ENCODE measurements around the gene ZNF654. TPM values are rescaled to one million over a fixed set of nuclear protein-coding genes. Genes with fewer than 3 reads are reported as not detected.

The ZNF654 gene
- total RNA-seq, 1 donor from 2014 or later, result 14.7 TPM

GRCh38 chr3:88057630-88058305, 1.3 kb upstream of the ZNF654 start:
- intact Hi-C loops (cut with DNase I), result loop anchor here (2.0 kb wide), 2 partner anchors 47 to 91 kb away; partner anchors contain the start of gene C3orf38
- DNase-seq (ENCODE audit: low spot score), result no peak

GRCh38 chr3:88058306-88058580, 812 bp upstream of the ZNF654 start:
- DNase-seq (ENCODE audit: low spot score), result no peak
- intact Hi-C loops (cut with DNase I), result loop anchor here (2.0 kb wide), 2 partner anchors 47 to 91 kb away; partner anchors contain the start of gene C3orf38

DNA sequence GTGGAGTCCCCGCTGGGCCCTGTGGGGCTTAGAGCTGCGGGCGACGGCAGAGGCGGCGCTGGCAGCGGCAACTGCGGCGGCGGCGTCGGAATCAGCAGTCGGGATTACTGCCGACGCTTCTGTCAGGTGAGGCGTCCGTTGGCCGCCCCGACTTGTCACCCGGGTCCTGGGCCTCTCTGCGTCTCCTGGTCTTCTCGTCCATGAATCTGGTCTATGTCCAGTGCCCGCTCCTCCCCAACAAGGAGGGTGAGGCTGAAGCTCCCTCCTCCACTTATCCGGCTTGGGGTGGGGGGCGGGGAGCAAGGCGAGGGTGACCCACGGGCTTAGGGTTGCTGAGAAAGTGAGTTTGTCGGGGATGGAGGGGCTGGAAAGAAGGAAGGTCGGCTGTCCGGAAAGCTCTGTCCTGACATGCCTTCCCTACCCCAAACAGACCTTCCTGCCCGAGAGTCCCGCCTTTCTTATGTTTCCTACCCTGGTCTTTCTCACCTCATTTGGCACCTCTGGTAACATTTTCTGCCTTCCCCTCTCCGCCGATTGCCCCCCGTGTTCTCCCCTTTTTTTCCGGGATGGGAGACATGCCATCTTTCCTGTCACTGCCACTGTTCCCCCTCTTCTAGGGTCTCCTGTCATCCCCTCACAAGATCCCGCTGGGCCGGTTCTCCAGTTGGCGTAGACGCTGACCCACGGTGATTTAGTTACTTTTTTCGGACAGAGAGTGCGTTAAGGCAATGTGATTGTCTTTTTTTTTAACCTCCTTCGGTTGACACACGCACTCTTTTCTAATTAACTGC, 520 bp downstream of the ZNF654 start:
- DNase-seq (ENCODE audit: low spot score), result no peak
- intact Hi-C loops (cut with DNase I), result loop anchor here (2.0 kb wide), 2 partner anchors 45 to 89 kb away; partner anchors contain the start of gene C3orf38

DNA sequence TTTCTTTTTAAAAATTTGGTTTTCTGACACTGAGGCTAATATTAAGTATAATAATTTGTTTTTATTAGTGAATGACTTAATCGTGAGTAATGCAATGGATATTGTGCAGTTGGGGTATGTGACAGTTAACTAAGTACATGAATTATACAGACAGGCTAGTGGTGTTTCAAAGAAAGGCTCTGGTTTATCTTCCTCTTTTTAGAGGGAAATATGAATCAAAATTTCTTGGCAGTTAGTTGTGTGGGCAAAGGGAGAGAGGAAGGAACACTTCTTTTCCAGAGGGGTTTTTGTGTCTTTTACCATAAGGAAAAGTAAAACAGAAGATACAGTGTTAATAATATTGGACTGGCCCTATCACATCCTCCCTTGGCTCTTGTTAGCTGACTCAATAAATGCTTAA, 2.7 kb downstream of the ZNF654 start:
- intact Hi-C loops (cut with DNase I), result no loop called here
- DNase-seq (ENCODE audit: low spot score), result no peak

GRCh38 chr3:88075072-88075471, 16.0 kb downstream of the ZNF654 start:
- no peak for DNase-seq (ENCODE audit: low spot score)
- intact Hi-C loops (cut with DNase I), result no loop called here

DNA sequence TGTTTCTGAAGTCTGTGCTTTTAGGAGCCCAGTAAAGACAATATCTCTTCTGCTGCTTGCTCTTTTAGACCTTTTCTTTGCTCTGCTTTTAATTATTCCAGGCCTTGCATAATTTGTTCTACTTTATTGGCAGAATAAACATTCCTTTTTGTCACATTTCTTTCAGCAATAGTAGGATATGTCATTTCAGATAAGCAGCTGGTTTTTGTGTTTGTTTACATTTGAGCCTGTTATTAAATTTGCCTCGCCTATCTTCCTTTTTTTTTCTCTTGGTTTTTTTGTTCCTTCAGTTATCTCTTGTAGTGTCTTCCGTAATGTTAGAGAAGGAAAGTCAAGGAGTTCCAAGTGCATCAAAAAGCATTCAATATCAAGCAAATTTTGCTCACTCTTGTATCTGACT, 16.4 kb downstream of the ZNF654 start:
- no peak for DNase-seq (ENCODE audit: low spot score)

DNA sequence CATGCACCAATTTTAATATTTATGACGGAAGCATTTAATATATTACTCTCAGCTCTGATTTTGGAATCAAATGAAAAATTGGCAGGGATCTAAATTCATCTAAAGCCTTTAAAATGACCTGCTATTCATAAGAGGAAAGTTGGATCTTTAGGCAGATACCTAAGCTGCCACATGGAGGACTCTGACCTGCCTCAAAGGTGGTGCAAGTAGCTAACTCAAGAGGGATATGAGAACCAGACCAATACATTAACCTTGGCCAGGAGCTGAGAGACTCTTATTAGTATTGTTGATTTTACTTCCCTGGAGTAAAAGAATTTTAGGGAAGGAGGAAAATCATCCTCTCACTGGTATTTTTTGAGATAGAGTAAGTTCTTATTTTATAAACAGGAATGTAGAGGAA, 17.7 kb downstream of the ZNF654 start:
- no peak for DNase-seq (ENCODE audit: low spot score)
- intact Hi-C loops (cut with DNase I), result no loop called here

More for the DNA sequence above, 16.4 kb downstream of the ZNF654 start:
- intact Hi-C loops (cut with DNase I), result no loop called here

DNA sequence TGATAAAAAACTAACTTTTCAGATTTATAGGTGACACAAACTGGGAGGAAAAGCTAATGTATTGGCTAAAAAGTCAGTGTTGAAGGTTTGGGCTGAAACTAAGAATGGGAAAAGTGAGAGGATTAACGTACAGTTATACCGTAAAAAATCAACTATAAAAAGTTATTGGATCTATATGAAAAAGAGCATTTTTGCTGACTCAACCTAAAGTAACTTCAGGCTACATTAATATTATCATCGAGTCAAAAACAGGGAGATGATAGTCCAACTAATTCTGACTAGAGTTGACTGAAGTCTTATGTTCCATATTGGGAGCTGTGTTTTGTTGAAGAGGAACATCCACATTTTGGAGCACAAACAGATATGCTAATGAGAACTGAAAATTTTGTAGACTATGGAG, 19.9 kb downstream of the ZNF654 start:
- intact Hi-C loops (cut with DNase I), result no loop called here
- DNase-seq (ENCODE audit: low spot score), result no peak

DNA sequence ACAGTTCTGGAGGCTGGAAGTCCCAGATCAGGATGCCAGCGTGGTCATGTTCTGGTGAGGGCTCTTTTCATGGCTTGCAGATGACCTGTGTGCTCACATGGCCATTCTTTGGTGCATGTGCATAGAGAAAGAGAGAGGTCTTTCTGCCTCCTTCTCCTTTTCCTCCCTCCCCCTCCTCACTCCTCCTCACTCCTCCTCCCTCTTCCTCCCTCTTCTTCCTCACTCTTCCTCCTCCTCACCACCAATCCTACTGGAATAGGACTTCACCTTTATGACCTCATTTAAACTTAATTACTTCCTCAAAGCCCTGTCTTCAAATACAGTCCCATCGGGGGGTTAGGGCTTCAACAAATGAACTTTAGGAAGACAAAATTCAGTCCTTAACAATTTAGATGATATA, 23.8 kb downstream of the ZNF654 start:
- intact Hi-C loops (cut with DNase I), result no loop called here
- no peak for DNase-seq (ENCODE audit: low spot score)

DNA sequence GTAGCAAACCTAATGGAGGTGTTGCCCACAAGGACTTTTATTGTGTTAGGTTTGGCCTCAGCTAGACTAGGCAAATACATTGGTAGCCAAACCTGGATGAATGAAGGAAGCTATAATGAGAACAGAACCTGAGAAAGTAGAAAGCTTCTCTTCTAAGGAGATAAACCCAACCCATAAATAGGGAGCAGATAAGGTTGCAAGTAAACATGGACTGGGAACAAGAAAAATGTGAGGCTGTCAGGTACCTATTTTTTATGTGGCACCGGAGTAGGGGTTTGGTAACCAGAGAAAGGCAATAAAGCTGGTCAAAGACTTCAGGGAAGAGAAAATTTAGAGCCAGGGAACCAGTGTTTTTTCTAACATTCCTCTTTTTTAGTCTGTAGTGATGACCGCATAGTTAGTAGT, 25.0 kb downstream of the ZNF654 start:
- no peak for DNase-seq (ENCODE audit: low spot score)
- intact Hi-C loops (cut with DNase I), result no loop called here

DNA sequence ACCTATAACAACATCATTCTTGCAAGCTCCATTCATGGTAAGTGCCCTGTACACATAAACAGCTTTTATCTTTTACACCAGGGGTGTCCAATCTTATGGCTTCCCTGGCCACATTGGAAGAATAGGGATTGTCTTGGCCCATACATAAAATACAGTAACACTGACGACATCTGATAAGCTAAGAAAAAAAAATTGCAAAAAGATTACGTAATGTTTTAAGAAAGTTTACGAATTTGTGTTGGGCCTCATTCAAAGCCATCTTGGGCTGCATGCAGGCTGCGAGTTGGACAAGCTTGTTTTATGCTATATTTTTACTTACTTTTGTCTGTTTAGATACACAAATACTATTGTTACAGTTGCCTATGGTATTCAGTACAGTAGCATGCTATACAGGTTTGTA, 31.6 kb downstream of the ZNF654 start:
- DNase-seq (ENCODE audit: low spot score), result no peak
- intact Hi-C loops (cut with DNase I), result no loop called here

GRCh38 chr3:88092270-88092669, 33.2 kb downstream of the ZNF654 start:
- intact Hi-C loops (cut with DNase I), result no loop called here

DNA sequence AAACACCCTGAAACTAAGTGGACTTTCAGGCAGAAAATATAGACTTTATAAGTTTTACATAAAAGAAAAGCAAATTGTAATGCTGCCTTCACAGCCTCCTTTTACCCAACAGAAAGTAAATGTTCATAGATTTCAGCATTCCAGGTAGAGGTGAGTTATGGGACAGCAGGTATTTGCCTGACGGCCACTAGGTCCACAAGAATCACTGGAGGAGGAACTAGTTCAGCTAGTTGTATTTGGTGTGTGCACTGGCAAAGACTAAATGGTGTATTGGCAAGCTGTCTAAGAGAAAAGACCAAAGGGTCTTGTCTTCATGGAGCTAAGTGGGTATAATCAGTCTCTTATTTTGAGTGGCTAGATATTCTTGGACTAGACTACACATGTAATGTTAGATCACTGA, 34.2 kb downstream of the ZNF654 start:
- intact Hi-C loops (cut with DNase I), result no loop called here
- no peak for DNase-seq (ENCODE audit: low spot score)

More at GRCh38 chr3:88092270-88092669, 33.2 kb downstream of the ZNF654 start:
- DNase-seq (ENCODE audit: low spot score), result no peak

DNA sequence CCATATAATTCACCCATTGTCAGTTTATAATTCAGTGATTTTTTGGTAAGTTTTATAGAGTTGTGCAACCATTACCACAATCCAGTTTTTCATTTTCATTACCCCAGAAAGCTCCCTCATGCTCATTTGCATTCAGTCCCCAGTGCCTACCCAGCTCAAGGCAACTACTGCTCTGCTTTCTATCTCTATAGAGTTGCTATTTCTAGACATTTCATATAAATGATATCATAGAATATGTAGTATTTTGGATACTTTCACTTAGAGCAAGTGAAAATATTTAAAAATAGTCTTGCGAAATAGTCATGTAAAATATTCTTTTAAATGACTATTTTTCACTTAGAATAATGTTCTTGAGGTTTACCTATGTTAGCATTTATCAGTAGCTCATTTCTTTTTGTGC, 42.1 kb downstream of the ZNF654 start:
- no peak for DNase-seq (ENCODE audit: low spot score)
- intact Hi-C loops (cut with DNase I), result no loop called here

- no peak for DNase-seq (ENCODE audit: low spot score)
- intact Hi-C loops (cut with DNase I), result loop anchor here (2.0 kb wide), 1 partner anchor 47 kb away; the partner anchor contains the start of genes CGGBP1 and ZNF654
Measured at GRCh38 chr3:88105325-88105724, 46.3 kb downstream of the ZNF654 start.

GRCh38 chr3:88112289-88112688, 53.2 kb downstream of the ZNF654 start:
- DNase-seq (ENCODE audit: low spot score), result no peak
- intact Hi-C loops (cut with DNase I), result loop anchor here (5.0 kb wide), 2 partner anchors 105 to 760 kb away; no protein-coding TSS in a partner anchor

GRCh38 chr3:88113311-88114162, 54.5 kb downstream of the ZNF654 start:
- intact Hi-C loops (cut with DNase I), result loop anchor here (5.0 kb wide), 2 partner anchors 106 to 761 kb away; no protein-coding TSS in a partner anchor
- DNase-seq (ENCODE audit: low spot score), result no peak

DNA sequence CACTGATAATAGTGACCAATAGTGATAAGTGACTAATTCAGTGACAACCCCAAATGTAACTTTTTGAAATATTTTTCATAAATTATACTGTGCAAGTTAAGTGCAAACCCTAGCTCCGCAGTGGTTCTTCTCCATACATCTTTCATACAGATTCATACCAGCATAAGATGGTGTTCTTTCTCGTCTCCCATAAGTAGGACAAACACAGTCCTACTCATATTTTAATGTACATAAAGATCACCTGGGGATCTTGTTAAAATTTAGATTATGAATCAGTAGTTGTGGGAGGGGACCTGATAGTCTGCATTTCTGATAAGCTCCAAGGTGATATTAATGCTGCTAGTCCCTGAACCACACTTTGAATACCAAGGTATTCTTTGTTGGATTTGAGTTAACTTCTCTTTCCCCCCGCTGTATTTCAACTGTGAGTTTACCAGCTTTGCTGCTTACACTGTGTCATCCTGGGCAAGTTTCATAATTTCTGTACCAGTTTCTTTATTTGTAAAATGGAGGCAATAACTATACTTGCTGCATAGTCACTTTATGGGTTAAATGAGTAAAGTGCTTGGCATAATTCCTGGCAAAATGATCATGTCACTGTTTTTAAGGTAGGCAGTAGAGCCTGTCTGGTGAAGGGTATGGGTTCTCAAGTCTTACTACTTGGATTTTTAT, 56.0 kb downstream of the ZNF654 start:
- intact Hi-C loops (cut with DNase I), result loop anchor here (5.0 kb wide), 3 partner anchors 108 to 763 kb away; no protein-coding TSS in a partner anchor
- DNase-seq (ENCODE audit: low spot score), result no peak

DNA sequence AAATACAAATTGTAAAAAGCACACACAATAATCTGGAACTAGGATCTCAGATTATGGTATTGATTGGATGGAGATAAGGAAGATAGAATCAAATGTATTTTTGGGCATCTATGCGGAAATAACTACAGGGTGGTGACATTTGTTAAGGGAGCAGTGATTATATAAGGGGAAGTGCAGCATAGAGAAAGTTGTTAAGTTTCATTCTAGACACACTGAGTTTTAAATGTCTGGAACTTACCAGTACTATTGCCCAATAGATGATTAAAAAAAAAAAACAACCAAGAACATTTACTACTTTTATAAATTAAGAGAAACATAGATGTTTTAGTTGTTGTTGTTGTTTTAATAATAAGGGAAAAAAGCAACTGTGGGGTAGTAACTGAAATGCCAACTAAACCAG, 58.6 kb downstream of the ZNF654 start:
- intact Hi-C loops (cut with DNase I), result loop anchor here (5.0 kb wide), 1 partner anchor 345 kb away; no protein-coding TSS in a partner anchor
- DNase-seq (ENCODE audit: low spot score), result no peak

Measured in cardiac septum (tissue), 1 donor.